GM12878 (cell line): ENCODE measurements around the gene OPRL1. TPM values are rescaled to one million over a fixed set of nuclear protein-coding genes. Genes with fewer than 3 reads are reported as not detected.
A peak's percentile ranks its signal among the peaks of the same experiment; 100 is the strongest.

Experiments used
- ATAC-seq: fragments of 200-7000 bp; cut with Tn5 transposase; 3 replicates; pipeline ENCODE4 v1.9.1; 2020; ENCODE audit warnings: mild to moderate bottlenecking, moderate library complexity
- BruUV-seq: library from RNA; stranded (reverse); fragments of 400-500 nt; replicated peaks from 2 replicates; lab custom pipeline; 2021; lab: Mats Ljungman, UMichigan
- CTCF ChIA-PET: fragments of 300-600 bp; sonication (Branson Sonifier 250); formaldehyde crosslinking; extraction: SDS; loops from one replicate; lab custom pipeline; 2021; ENCODE audit warnings: inconsistent platforms; lab: Yijun Ruan, JAX
- POLR2A ChIA-PET: fragments of 350-600 bp; formaldehyde crosslinking; extraction: SDS; loops from one replicate; lab custom pipeline; 2021; ENCODE audit warnings: inconsistent platforms; lab: Charles Lee
- RAD21 ChIA-PET: fragments of 300-600 bp; sonication (Branson Sonifier 250); formaldehyde crosslinking; loops from one replicate; lab custom pipeline; 2023; ENCODE audit warnings: antibody characterized with exemption; ENCODE audit not compliant: unreplicated experiment; lab: Charles Lee
- SMC1A ChIA-PET: fragments of 300-600 bp; sonication (Branson Sonifier 250); formaldehyde crosslinking; loops from one replicate; lab custom pipeline; 2023; ENCODE audit not compliant: unreplicated experiment, uncharacterized antibody; lab: Charles Lee
- DNase-seq: peaks from one replicate; pipeline ENCODE4 v3.0.0-alpha.2; 2011; ENCODE audit warnings: low read depth, low spot score
- FAIRE-seq: peaks from 3 replicates; lab custom pipeline; 2011; peaks lifted over from hg19 to GRCh38; lab: Jason Lieb, UNC
- H2AFZ ChIP-seq: 2 replicates; pipeline ENCODE4 v1.6.0; 2011; ENCODE audit warnings: low read depth, low read length, control low read depth; ENCODE audit not compliant: control insufficient read depth
- H3K27ac ChIP-seq: 2 replicates; pipeline ENCODE4 v1.5.1; 2011; ENCODE audit warnings: control low read depth; ENCODE audit not compliant: control insufficient read depth, insufficient read depth
- H3K27me3 ChIP-seq, 2 experiments: replicated peaks in 1 of 2; 2 replicates each; pipeline versions ENCODE4 v1.6.0 to v1.6.1; 2011; ENCODE audit warnings: low read length in 1 of 2; ENCODE audit not compliant: control insufficient read depth in 2 of 2, insufficient read depth in 2 of 2
- H3K36me3 ChIP-seq, 2 experiments: 2 replicates each; pipeline ENCODE4 v1.5.1; 2011; ENCODE audit warnings: low read length in 1 of 2; ENCODE audit not compliant: control insufficient read depth in 2 of 2, insufficient read depth in 2 of 2
- H3K4me1 ChIP-seq: 2 replicates; pipeline ENCODE4 v1.6.1; 2011; ENCODE audit warnings: mild to moderate bottlenecking, low read length, moderate library complexity, mixed read lengths; ENCODE audit not compliant: control insufficient read depth, insufficient read depth
- H3K4me2 ChIP-seq: 2 replicates; pipeline ENCODE4 v1.6.0; 2011; ENCODE audit warnings: control low read depth; ENCODE audit not compliant: control insufficient read depth, insufficient read depth
- H3K4me3 ChIP-seq: fragments of 200-600 bp; sonication (generic); 2 replicates; pipeline ENCODE4 v1.5.1; 2016
- H3K79me2 ChIP-seq: 2 replicates; pipeline ENCODE4 v1.6.0; 2011; ENCODE audit warnings: low read length; ENCODE audit not compliant: control insufficient read depth, insufficient read depth
- H3K9ac ChIP-seq: 2 replicates; pipeline ENCODE4 v1.8.0; 2011; ENCODE audit warnings: low read length, control low read depth, mixed read lengths; ENCODE audit not compliant: control insufficient read depth, insufficient read depth
- H3K9me3 ChIP-seq: replicated peaks from 3 replicates; pipeline ENCODE4 v1.5.1; 2011; ENCODE audit warnings: mild to moderate bottlenecking, low read length; ENCODE audit not compliant: control insufficient read depth, insufficient read depth
- H4K20me1 ChIP-seq: 2 replicates; pipeline ENCODE4 v1.6.0; 2011; ENCODE audit not compliant: control insufficient read depth, insufficient read depth
- ATF7 ChIP-seq: fragments of 450-650 bp; IDR thresholded peaks from 2 replicates; pipeline ENCODE4 v1.6.1; 2016; ENCODE audit warnings: low read depth, mild to moderate bottlenecking
- CBX3 ChIP-seq: fragments of 200-600 bp; sonication (generic); IDR thresholded peaks from 2 replicates; pipeline ENCODE4 v1.6.1; 2016; ENCODE audit warnings: low read depth, borderline replicate concordance
- IKZF1 ChIP-seq: fragments of 450-650 bp; conservative IDR thresholded peaks from 2 replicates; pipeline ENCODE4 v1.6.1; 2017; ENCODE audit warnings: antibody characterized with exemption, mild to moderate bottlenecking
- MEF2B ChIP-seq: fragments of 450-650 bp; IDR thresholded peaks from 2 replicates; pipeline ENCODE4 v1.6.1; 2018; ENCODE audit warnings: mild to moderate bottlenecking, moderate library complexity; ENCODE audit not compliant: partially characterized antibody, poor library complexity, severe bottlenecking
- MTA3 ChIP-seq: IDR thresholded peaks from 2 replicates; pipeline ENCODE4 v1.6.1; 2012; ENCODE audit warnings: low read length, inconsistent platforms, borderline replicate concordance
- NFYB ChIP-seq: IDR thresholded peaks from 2 replicates; pipeline ENCODE4 v1.6.1; 2011; ENCODE audit warnings: low read depth, mild to moderate bottlenecking, low read length, improper control_type of control experiment, moderate library complexity; ENCODE audit not compliant: insufficient read depth
- POLR2A ChIP-seq: IDR thresholded peaks from 2 replicates; pipeline ENCODE4 v1.6.1; 2011; ENCODE audit warnings: low read depth, mild to moderate bottlenecking, low read length
- ZNF217 ChIP-seq: fragments of 450-650 bp; IDR thresholded peaks from 2 replicates; pipeline ENCODE4 v1.6.1; 2017; ENCODE audit warnings: antibody characterized with exemption, mild to moderate bottlenecking
- WGBS: methylation state at CpG from one replicate; pipeline ENCODE4 v1.1.6; 2016; ENCODE audit warnings: low lambda C conversion rate; ENCODE audit not compliant: insufficient replicate concordance, insufficient coverage; ENCODE audit errors: missing lambda C conversion rate; 5-methylcytosine and 5-hydroxymethylcytosine counted together
- in situ Hi-C: fragments of 300-500 bp; cut with MboI; formaldehyde crosslinking; loops from 9 replicates; pipeline ENCODE4 v1.14.3; 2018; ENCODE audit warnings: mixed read lengths
- intact Hi-C: fragments of 100-400 bp; cut with micrococcal nuclease; formaldehyde crosslinking; loops from one replicate; pipeline ENCODE4 v1.14.2; 2022; ENCODE audit not compliant: unreplicated experiment
- polyA plus RNA-seq, 11 experiments: library from polyadenylated mRNA; depleted of rRNA in 4 of 11; unstranded in 6 of 11; stranded (reverse) in 5 of 11; fragments of >200 nt; fragmentation: Nextera tagmentation in 4 of 11; fragmentation: Illumina TruSeq in 1 of 11; extraction: Ambion mirVana in 4 of 11; extraction: Trizol in 1 of 11; gene quantifications; 1 replicate in 1 of 11; 2 replicates in 10 of 11; pipeline versions ENCODE4 v1.2.1 to v1.2.3, GENCODE V29; 2011 to 2016; ENCODE audit warnings: inconsistent platforms in 2 of 11, missing spikeins in 2 of 11, low read depth in 1 of 11
- total RNA-seq, 4 experiments: library from RNA; depleted of rRNA in 3 of 4; stranded (reverse); fragments of >200 nt in 3 of 4; fragmentation: Illumina TruSeq in 1 of 4; extraction: Trizol in 1 of 4; gene quantifications; 2 replicates each; pipeline versions ENCODE4 v1.2.1 to v1.2.3, GENCODE V29; 2013 to 2021
- TF ChIP-seq, protein P1 (sequence below): fragments of 450-650 bp; IDR thresholded peaks from 2 replicates; pipeline ENCODE4 v1.6.1; 2017; ENCODE audit warnings: borderline replicate concordance
- TF ChIP-seq, protein P2 (sequence below): fragments of 450-650 bp; IDR thresholded peaks from 2 replicates; pipeline ENCODE4 v1.6.1; 2018; ENCODE audit warnings: borderline replicate concordance, mild to moderate bottlenecking; ENCODE audit not compliant: partially characterized antibody

Gene OPRL1
- total and polyA plus RNA-seq, 10 of the 15 experiments (the other 5 are each of a cell fraction or from before 2014, with no cell fraction given), result 0.04 to 0.41 (median 0.24) TPM; not detected in 1

DNA sequence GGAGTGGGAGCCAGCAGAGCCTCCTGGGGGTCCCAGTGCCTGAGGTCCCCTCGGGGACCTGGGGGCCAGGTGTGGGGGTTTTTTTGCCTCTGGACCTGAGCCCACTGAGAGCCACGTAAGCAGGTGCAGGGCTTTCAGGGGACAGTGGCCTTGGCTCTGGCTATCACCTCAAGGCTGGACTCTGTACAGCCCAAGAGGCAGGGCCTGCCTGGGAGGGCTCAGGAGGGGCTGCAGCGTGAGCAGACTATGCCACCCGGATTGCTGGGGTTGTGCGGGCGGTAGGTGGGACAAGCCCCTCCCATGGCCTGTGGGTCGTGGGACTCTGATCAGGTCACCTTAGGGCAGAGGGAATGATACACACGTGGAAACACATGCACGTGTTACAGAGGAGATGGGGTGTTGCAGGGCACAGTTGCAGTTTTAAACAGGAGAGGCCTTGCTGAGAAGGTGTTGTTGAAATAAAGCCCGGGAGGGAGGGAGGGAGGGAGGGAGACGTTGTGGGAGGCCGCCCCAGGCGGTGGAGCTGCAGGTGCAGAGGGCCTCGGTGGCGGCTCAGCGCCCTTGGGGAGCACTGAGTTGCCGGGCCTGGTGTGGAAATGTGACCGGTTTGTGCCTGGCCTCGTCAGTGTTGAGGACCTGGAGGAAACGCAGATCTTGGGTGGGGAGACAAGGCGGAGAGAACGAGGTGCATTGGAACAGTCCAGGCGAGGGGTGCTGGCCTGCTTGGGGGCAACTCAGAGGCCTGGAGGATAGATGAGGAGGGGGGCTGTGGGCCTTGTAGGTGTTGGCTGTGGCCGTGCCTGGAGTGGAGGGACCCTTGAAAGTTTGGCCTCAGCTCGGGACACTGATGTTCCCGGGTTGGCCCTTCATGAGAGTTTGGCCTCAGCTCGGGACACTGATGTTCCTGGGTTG, 14.6 kb upstream of the OPRL1 start:
- ChIA-PET RAD21 (interaction anchor here (1.5 to 1.6 kb wide), 2 partner anchors 11 to 14 kb away, joined by 4 read pairs; partner anchors contain the start of genes OPRL1 and RGS19), POLR2A (interaction anchor here (0.5 to 3.0 kb wide), 4 partner anchors 11 to 83 kb away, joined by 3 to 10 read pairs (median 5); partner anchors contain the start of genes OPRL1 and RGS19), CTCF (interaction anchor here (0.6 to 2.4 kb wide), 8 partner anchors 8 to 85 kb away, joined by 3 to 19 read pairs (median 5); partner anchors contain the start of genes OPRL1, PRPF6 and RGS19), SMC1A (interaction anchor here (0.6 to 2.0 kb wide), 4 partner anchors 11 to 85 kb away, joined by 3 to 10 read pairs (median 4); partner anchors contain the start of gene SAMD10)
- H2AFZ ChIP-seq, result no peak overlapping the region
- no peak for DNase-seq
- peaks cover 32% of the 10 kb centered on the region for H3K4me1 ChIP-seq
- H3K4me3 ChIP-seq, result no peak overlapping the region
- no peaks in the 10 kb centered on the region for H3K79me2 ChIP-seq
- intact Hi-C loops (no loop called here), in situ Hi-C loops (no loop called here)
- peak overlapping the region; percentile 68 for H3K4me2 ChIP-seq
- no peaks in the 10 kb centered on the region for H4K20me1 ChIP-seq
- FAIRE-seq, result no peak
- H3K27ac ChIP-seq, result 0 out of 2 replicates have a peak overlapping the region, but pooled peaks have one; percentile 10
- 40% methylated on average over 25 of the region's 27 CpGs for WGBS
- H3K9me3 ChIP-seq, result no peaks in the 10 kb centered on the region
- H3K27me3 ChIP-seq, result no peaks in the 10 kb centered on the region
- ATAC-seq, result no peak
- BruUV-seq, result no TSS peak
- TF ChIP-seq POLR2A (peak; percentile 20; the same call in 1 of the 2 replicates), CBX3 (no peak), MTA3 (no peak)
- no peak overlapping the region for H3K9ac ChIP-seq
- no peaks in the 10 kb centered on the region for H3K36me3 ChIP-seq

DNA sequence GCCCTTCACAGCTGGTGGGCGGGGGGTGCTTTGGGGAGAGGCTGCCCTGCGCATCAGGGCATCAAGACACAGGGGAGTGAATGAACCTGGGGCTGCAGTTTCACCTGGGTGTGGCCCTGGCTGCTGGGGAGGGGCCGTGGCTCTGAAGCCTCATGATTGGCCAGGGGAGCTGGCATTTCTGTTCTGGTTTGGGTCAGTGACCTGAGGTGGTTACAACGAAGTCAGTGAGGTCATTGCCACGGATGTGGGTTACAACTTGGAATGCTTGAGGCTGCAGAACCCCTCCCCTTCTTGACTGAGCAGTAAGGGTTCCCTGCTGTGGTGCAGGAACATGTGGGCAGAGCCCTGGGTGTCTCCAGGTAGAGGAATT, 13.9 kb upstream of the OPRL1 start:
- ChIA-PET CTCF (interaction anchor here (1.0 to 2.4 kb wide), 5 partner anchors 9 to 85 kb away, joined by 3 to 19 read pairs (median 5); partner anchors contain the start of genes OPRL1, PRPF6 and RGS19), SMC1A (interaction anchor here (0.6 to 2.0 kb wide), 4 partner anchors 11 to 86 kb away, joined by 3 to 10 read pairs (median 4); partner anchors contain the start of gene SAMD10), POLR2A (interaction anchor here (0.5 to 3.0 kb wide), 5 partner anchors 11 to 338 kb away, joined by 3 to 10 read pairs (median 4); partner anchors contain the start of genes OPRL1 and RGS19), RAD21 (interaction anchor here (1.0 to 1.6 kb wide), 3 partner anchors 10 to 28 kb away, joined by 3 to 4 read pairs (median 4); partner anchors contain the start of genes OPRL1 and RGS19)
- ATAC-seq (peak; percentile 85), DNase-seq (peak; percentile 79), FAIRE-seq (peak; percentile 95)
- intact Hi-C loops (no loop called here), in situ Hi-C loops (no loop called here)
- 0 out of 2 replicates have a peak overlapping the region, but pooled peaks have one; percentile 10 for H3K27ac ChIP-seq
- no peaks in the 10 kb centered on the region for H3K9me3 ChIP-seq
- no peaks in the 10 kb centered on the region for H3K27me3 ChIP-seq
- peak overlapping the region; percentile 68 for H3K4me2 ChIP-seq
- H3K9ac ChIP-seq, result no peak overlapping the region
- no peaks in the 10 kb centered on the region for H4K20me1 ChIP-seq
- H3K79me2 ChIP-seq, result no peaks in the 10 kb centered on the region
- BruUV-seq, result no TSS peak
- H3K4me3 ChIP-seq, result no peak overlapping the region
- WGBS, result 4% methylated on average over 5 of the region's 5 CpGs
- H3K36me3 ChIP-seq, result no peaks in the 10 kb centered on the region
- no peak overlapping the region for H2AFZ ChIP-seq
- H3K4me1 ChIP-seq, result peaks cover 32% of the 10 kb centered on the region
- TF ChIP-seq ZNF217 (no peak), IKZF1 (peak; percentile 66), ATF7 (peak; percentile 81), MEF2B (no peak), NFYB (peak; percentile 52; the same call in 1 of the 2 replicates)
- TF ChIP-seq, protein P1, sequence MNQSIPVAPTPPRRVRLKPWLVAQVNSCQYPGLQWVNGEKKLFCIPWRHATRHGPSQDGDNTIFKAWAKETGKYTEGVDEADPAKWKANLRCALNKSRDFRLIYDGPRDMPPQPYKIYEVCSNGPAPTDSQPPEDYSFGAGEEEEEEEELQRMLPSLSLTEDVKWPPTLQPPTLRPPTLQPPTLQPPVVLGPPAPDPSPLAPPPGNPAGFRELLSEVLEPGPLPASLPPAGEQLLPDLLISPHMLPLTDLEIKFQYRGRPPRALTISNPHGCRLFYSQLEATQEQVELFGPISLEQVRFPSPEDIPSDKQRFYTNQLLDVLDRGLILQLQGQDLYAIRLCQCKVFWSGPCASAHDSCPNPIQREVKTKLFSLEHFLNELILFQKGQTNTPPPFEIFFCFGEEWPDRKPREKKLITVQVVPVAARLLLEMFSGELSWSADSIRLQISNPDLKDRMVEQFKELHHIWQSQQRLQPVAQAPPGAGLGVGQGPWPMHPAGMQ, result no peak
- TF ChIP-seq, protein P2, sequence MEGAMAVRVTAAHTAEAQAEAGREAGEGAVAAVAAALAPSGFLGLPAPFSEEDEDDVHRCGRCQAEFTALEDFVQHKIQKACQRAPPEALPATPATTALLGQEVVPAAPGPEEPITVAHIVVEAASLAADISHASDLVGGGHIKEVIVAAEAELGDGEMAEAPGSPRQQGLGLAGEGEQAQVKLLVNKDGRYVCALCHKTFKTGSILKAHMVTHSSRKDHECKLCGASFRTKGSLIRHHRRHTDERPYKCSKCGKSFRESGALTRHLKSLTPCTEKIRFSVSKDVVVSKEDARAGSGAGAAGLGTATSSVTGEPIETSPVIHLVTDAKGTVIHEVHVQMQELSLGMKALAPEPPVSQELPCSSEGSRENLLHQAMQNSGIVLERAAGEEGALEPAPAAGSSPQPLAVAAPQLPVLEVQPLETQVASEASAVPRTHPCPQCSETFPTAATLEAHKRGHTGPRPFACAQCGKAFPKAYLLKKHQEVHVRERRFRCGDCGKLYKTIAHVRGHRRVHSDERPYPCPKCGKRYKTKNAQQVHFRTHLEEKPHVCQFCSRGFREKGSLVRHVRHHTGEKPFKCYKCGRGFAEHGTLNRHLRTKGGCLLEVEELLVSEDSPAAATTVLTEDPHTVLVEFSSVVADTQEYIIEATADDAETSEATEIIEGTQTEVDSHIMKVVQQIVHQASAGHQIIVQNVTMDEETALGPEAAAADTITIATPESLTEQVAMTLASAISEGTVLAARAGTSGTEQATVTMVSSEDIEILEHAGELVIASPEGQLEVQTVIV, result no peak
